T47D (cell line): ENCODE data around the gene OPN1MW2.
"Not testable (repeated sequence)": the region's sequence is repeated elsewhere in the genome, so short reads cannot be mapped to it uniquely, and the experiment has no call there.

Experiments
- DNase-seq, 2 experiments: peaks; one replicate each; pipeline versions ENCODE4 v3.0.0 to v3.0.0-alpha.2; 2011 to 2012; ENCODE audit warnings: low read depth in 1 of 2, low spot score in 1 of 2
- in situ Hi-C: cut with HindIII; loops from 2 replicates; pipeline ENCODE4 v1.10.0; 2016; ENCODE audit warnings: low sequenced_read_pairs, low pct_unique_long_range_greater_than_20kb

The OPN1MW2 gene

DNA sequence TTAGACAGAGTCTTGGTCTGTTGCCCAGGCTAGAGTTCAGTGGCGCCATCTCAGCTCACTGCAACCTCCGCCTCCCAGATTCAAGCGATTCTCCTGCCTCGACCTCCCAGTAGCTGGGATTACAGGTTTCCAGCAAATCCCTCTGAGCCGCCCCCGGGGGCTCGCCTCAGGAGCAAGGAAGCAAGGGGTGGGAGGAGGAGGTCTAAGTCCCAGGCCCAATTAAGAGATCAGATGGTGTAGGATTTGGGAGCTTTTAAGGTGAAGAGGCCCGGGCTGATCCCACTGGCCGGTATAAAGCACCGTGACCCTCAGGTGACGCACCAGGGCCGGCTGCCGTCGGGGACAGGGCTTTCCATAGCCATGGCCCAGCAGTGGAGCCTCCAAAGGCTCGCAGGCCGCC lies at the start of gene OPN1MW2:
TSS of gene OPN1MW2 (plus strand) at position 301 of the 400 bp plus-strand sequence. CDS start at position 361, 60 bp downstream.
- in situ Hi-C loops, result not testable (repeated sequence)

DNA sequence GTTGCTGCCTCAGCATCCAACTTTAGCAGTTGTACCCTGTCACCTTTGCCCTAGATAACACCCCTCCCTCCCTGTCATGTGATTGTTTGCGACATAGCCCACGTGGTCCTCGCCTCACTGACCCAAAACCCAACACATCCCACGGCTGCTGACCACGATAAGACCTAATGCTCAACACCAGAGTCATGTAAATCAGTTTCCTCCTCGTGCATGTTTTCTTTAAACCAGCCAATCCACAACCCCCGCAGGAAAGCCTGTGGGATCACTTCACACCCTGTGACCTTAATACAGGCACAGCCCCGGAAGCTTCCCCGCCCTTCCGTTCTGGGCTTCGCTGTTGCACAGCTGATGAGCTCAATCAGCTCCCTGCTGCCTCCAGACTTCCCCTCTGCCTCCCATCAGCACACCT lies 47.0 kb upstream of the OPN1MW2 start:
- in situ Hi-C loops, DNase-seq: not testable (repeated sequence)

More for the DNA sequence above, at the start of gene OPN1MW2:
- not testable (repeated sequence) for DNase-seq

DNA sequence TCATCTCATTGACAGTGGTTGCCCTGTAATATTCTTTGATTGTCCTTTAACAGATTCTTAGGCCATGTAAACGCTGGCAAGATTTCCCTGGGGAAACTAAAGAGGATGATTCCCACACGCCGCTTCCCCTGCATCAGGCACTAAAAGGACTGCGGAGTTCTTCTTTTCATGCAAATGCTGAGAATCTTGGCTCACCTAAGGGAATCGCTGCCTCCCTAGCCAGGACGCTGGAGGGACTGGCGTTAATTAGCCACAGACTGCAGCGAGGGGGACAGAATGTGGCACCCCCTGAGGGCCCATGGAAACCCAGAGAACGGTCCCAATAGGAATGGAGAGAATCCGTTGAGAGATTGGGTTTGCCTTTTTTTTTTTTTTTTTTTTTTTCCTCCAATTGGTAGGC lies 45.2 kb upstream of the OPN1MW2 start:
- in situ Hi-C loops, DNase-seq: not testable (repeated sequence)

DNA sequence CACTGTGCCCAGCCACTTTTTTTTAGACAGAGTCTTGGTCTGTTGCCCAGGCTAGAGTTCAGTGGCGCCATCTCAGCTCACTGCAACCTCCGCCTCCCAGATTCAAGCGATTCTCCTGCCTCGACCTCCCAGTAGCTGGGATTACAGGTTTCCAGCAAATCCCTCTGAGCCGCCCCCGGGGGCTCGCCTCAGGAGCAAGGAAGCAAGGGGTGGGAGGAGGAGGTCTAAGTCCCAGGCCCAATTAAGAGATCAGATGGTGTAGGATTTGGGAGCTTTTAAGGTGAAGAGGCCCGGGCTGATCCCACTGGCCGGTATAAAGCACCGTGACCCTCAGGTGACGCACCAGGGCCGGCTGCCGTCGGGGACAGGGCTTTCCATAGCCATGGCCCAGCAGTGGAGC lies 37.3 kb upstream of the OPN1MW2 start, which contains the start of gene OPN1MW:
TSS of gene OPN1MW (plus strand) at position 301 of the 400 bp plus-strand sequence. CDS start at position 383, 82 bp downstream.
- DNase-seq, in situ Hi-C loops: not testable (repeated sequence)

GRCh38 chrX:154183794-154184193 lies 35.8 kb upstream of the OPN1MW2 start:
- in situ Hi-C loops, DNase-seq: not testable (repeated sequence)

GRCh38 chrX:154192846-154193245 lies 26.7 kb upstream of the OPN1MW2 start:
- in situ Hi-C loops, DNase-seq: not testable (repeated sequence)

DNA sequence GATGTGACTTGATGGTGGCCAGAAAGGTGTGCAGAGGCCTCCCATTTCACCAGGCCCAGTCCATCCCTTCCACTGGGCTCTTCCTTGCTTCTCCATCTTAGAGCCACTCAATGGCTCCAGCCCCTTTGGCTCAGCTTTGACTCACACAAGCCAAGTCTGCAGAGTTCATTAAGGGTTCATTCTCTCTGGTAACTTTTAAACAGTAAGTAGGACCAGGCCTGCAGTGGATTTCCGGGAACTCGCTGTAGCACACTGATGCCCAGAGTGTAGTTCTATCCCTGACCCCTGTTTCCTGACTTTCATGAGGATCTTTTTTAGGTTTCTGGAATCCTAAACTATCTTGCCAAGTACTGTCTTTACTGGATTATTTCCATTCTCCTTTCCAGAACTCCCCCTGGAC lies 25.2 kb upstream of the OPN1MW2 start:
- in situ Hi-C loops, DNase-seq: not testable (repeated sequence)

- in situ Hi-C loops, DNase-seq: not testable (repeated sequence)
These were observed 23.1 kb upstream of the OPN1MW2 start for GRCh38 chrX:154196466-154196865.

GRCh38 chrX:154209670-154210418 lies 9.7 kb upstream of the OPN1MW2 start:
- in situ Hi-C loops, DNase-seq: not testable (repeated sequence)

GRCh38 chrX:154211057-154211456 lies 8.5 kb upstream of the OPN1MW2 start:
- in situ Hi-C loops, DNase-seq: not testable (repeated sequence)

DNA sequence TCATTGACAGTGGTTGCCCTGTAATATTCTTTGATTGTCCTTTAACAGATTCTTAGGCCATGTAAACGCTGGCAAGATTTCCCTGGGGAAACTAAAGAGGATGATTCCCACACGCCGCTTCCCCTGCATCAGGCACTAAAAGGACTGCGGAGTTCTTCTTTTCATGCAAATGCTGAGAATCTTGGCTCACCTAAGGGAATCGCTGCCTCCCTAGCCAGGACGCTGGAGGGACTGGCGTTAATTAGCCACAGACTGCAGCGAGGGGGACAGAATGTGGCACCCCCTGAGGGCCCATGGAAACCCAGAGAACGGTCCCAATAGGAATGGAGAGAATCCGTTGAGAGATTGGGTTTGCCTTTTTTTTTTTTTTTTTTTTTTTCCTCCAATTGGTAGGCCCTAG lies 8.1 kb upstream of the OPN1MW2 start:
- in situ Hi-C loops, DNase-seq: not testable (repeated sequence)

DNA sequence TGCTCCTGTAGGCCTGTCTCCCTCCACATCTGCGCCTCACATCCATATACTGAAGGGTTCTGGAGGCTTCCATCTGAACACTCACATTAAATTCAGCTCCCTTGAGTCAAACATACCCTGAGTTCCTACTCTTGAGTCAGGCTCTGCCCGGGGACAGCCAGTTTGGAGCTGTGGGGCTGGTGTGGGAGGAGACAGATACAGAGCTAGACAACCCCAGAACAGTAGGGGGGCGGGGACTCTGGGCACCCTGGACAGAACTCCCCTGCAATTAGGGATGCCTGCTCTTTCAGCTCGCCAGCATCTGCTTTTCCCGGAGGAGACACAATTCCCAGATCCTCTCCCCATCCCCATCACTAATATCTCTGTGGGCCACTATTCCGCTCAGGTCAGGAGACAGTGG lies 5.7 kb downstream of the OPN1MW2 start:
- DNase-seq, in situ Hi-C loops: not testable (repeated sequence)

DNA sequence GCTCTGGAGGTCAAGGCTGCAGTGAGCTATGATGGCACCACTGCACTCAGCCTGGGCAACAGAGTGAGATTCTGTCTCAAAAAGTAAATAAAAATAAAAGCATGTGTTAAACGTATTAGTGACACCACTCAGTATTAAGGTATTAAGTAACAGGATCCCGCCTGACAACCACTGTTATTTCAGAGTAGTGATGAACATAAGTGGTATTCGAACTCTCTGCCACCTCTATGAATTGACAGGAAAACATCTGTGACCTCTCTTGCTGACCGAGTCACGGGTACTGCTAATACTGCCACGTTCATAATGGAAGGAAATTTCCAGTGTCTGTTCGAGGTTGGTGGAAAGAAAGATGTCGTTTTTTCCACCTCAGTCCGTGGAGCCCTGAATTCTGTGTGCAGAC lies 7.2 kb downstream of the OPN1MW2 start:
- DNase-seq, in situ Hi-C loops: not testable (repeated sequence)

- DNase-seq, in situ Hi-C loops: not testable (repeated sequence)
These were observed 11.9 kb downstream of the OPN1MW2 start for GRCh38 chrX:154231443-154231842.

DNA sequence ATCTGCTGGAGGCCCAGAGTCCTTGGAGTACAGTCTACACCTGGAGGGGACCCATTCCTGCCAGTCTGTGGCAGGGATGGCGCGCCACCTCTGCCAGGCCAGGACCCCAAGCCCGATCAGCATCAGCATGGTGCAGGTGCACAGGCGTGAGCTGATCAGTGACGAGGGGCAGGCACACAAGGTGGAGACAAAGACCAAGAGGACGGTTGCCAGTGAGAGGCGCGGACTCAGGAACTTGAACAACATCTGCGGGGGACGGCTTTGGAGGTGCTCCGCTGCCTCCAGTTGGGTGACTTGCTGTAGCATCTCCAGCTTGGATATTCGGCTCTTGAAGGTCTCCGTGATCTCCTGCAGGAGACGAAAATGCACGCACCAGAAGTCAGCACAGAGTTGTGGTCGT lies 14.1 kb downstream of the OPN1MW2 start:
- DNase-seq, in situ Hi-C loops: not testable (repeated sequence)

- in situ Hi-C loops, DNase-seq: not testable (repeated sequence)
These were observed 19.5 kb downstream of the OPN1MW2 start for GRCh38 chrX:154238939-154239559.

- DNase-seq, in situ Hi-C loops: not testable (repeated sequence)
These were observed 20.5 kb downstream of the OPN1MW2 start for GRCh38 chrX:154239982-154240503.

DNA sequence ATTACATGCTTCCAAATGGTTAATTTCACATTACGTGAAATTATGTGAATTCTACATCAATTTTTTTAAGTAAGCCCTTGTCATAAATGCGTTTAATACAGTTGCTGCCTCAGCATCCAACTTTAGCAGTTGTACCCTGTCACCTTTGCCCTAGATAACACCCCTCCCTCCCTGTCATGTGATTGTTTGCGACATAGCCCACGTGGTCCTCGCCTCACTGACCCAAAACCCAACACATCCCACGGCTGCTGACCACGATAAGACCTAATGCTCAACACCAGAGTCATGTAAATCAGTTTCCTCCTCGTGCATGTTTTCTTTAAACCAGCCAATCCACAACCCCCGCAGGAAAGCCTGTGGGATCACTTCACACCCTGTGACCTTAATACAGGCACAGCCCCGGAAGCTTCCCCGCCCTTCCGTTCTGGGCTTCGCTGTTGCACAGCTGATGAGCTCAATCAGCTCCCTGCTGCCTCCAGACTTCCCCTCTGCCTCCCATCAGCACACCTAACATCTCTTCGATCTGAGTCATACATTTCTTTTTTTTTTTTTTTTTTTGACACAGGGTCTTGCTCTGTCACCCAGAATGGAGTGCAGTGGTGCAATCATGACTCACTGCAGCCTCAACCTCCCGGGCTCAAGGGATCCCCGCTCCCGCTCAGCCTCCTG lies 28.0 kb downstream of the OPN1MW2 start:
- DNase-seq, in situ Hi-C loops: not testable (repeated sequence)
